HL-60 (cell line): ENCODE measurements around the gene KPNA5.

Source experiments
- GABPA ChIP-seq: IDR thresholded peaks from 2 replicates; pipeline ENCODE4 v1.6.1; 2012; ENCODE audit warnings: low read depth
- POLR2AphosphoS5 ChIP-seq: IDR thresholded peaks from 2 replicates; pipeline ENCODE4 v1.6.1; 2012; ENCODE audit warnings: low read depth
- SPI1 ChIP-seq: IDR thresholded peaks from 2 replicates; pipeline ENCODE4 v1.6.1; 2012; ENCODE audit warnings: low read depth, mild to moderate bottlenecking, borderline replicate concordance
- TF ChIP-seq, protein P1 (sequence below): IDR thresholded peaks from one replicate; pipeline ENCODE4 v1.5.1; 2011; ENCODE audit warnings: low read length, control low read depth, inconsistent platforms; ENCODE audit not compliant: insufficient read depth
- TF ChIP-seq, protein P2 (sequence below): IDR thresholded peaks from 2 replicates; pipeline ENCODE4 v1.6.1; 2012; ENCODE audit warnings: low read depth; ENCODE audit not compliant: insufficient replicate concordance

DNA sequence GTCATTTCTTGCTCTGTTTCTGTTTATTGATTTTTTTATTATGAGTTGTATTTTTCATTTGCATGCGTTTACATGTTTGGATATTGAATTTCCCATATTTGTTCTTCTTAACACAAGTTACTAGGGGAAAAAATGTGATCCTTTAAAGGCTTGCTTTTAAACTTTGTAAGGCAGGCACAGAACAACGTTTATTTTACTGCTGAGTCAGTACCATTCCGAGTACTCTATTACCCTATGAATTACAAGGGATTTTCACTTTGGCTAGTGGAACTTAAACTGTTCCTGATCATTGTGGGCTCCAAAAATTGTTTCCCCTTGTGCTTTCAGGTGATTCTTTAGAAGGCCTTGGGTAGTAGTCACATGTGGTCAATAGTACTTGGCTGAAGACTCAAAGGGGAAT, 56.0 kb downstream of the KPNA5 start:
- TF ChIP-seq, protein P1, sequence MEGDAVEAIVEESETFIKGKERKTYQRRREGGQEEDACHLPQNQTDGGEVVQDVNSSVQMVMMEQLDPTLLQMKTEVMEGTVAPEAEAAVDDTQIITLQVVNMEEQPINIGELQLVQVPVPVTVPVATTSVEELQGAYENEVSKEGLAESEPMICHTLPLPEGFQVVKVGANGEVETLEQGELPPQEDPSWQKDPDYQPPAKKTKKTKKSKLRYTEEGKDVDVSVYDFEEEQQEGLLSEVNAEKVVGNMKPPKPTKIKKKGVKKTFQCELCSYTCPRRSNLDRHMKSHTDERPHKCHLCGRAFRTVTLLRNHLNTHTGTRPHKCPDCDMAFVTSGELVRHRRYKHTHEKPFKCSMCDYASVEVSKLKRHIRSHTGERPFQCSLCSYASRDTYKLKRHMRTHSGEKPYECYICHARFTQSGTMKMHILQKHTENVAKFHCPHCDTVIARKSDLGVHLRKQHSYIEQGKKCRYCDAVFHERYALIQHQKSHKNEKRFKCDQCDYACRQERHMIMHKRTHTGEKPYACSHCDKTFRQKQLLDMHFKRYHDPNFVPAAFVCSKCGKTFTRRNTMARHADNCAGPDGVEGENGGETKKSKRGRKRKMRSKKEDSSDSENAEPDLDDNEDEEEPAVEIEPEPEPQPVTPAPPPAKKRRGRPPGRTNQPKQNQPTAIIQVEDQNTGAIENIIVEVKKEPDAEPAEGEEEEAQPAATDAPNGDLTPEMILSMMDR: no peak
- TF ChIP-seq POLR2AphosphoS5 (no peak), GABPA (no peak), SPI1 (no peak)
- TF ChIP-seq, protein P2, sequence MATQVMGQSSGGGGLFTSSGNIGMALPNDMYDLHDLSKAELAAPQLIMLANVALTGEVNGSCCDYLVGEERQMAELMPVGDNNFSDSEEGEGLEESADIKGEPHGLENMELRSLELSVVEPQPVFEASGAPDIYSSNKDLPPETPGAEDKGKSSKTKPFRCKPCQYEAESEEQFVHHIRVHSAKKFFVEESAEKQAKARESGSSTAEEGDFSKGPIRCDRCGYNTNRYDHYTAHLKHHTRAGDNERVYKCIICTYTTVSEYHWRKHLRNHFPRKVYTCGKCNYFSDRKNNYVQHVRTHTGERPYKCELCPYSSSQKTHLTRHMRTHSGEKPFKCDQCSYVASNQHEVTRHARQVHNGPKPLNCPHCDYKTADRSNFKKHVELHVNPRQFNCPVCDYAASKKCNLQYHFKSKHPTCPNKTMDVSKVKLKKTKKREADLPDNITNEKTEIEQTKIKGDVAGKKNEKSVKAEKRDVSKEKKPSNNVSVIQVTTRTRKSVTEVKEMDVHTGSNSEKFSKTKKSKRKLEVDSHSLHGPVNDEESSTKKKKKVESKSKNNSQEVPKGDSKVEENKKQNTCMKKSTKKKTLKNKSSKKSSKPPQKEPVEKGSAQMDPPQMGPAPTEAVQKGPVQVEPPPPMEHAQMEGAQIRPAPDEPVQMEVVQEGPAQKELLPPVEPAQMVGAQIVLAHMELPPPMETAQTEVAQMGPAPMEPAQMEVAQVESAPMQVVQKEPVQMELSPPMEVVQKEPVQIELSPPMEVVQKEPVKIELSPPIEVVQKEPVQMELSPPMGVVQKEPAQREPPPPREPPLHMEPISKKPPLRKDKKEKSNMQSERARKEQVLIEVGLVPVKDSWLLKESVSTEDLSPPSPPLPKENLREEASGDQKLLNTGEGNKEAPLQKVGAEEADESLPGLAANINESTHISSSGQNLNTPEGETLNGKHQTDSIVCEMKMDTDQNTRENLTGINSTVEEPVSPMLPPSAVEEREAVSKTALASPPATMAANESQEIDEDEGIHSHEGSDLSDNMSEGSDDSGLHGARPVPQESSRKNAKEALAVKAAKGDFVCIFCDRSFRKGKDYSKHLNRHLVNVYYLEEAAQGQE: no peak
